GM06990 (cell line): ENCODE measurements around the gene CMTM1.
A peak's percentile ranks its signal among the peaks of the same experiment; 100 is the strongest.
"Not testable (repeated sequence)": the region's sequence is repeated elsewhere in the genome, so short reads cannot be mapped to it uniquely, and the experiment has no call there.

ENCODE experiments used
- DNase-seq: peaks from one replicate; pipeline ENCODE4 v3.0.0-alpha.2; 2011; ENCODE audit not compliant: insufficient read length; ENCODE audit errors: extremely low read depth
- H3K27me3 ChIP-seq: replicated peaks from 2 replicates; pipeline ENCODE4 v1.6.0; 2011; ENCODE audit warnings: low read length; ENCODE audit not compliant: control insufficient read depth, insufficient read depth
- H3K36me3 ChIP-seq: 2 replicates; pipeline ENCODE4 v1.5.1; 2011; ENCODE audit warnings: low read length; ENCODE audit not compliant: control insufficient read depth, insufficient read depth
- H3K4me3 ChIP-seq: replicated peaks from 2 replicates; pipeline ENCODE4 v1.5.1; 2011; ENCODE audit warnings: low read depth, mild to moderate bottlenecking, control low read depth, low read length
- TF ChIP-seq, protein P1 (sequence below): IDR thresholded peaks from 2 replicates; pipeline ENCODE4 v1.5.1; 2011; ENCODE audit warnings: low read length, control low read depth, mild to moderate bottlenecking, inconsistent platforms; ENCODE audit not compliant: insufficient read depth, poor library complexity, severe bottlenecking

The CMTM1 gene

DNA sequence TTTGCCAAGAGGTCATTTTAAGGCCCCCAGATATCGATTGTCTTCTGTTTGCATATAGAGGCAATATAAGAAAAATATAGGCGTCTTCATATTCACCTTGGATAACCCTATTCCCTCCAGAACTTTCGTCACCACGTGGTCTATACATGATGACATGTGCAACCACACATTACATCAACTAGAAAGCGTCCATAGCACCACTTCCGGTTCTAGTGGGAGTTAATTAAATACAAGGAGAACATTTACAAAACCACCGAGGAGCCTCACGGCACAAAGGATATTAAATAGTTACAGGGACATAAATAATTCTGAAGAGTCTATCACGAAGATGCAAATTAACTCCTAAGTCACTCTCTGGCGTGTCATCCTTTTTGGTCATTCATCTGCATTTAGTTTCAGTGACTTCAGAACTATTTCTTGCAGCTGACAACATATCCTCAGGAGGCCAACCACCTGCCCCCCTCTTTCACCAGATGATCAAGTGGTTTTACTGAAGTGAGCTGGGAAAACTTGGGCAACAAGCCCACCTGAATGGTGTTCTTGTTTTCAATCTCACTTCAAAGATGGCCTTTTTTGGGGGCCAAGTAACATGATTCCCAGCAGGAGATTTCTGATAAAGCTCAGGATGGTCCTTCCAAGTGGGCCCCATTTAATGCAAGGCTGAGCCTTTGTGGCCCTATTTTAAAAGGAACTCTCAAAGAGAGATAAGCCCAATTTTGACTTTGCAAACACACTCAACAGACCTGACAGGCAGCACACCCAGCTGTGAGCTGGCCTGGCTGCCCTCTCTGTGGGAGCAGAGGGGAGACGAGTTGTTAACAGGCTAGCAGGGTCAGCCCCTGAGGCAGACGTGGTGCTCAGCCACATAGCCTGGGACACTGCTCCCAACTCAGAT lies 53.5 kb downstream of the CMTM1 start:
- H3K27me3 ChIP-seq: no peaks in the 10 kb centered on the region; the same call in none of the 2 replicates
- peak; percentile 50 for DNase-seq
- H3K36me3 ChIP-seq: no peaks in the 10 kb centered on the region
- TF ChIP-seq, protein P1, sequence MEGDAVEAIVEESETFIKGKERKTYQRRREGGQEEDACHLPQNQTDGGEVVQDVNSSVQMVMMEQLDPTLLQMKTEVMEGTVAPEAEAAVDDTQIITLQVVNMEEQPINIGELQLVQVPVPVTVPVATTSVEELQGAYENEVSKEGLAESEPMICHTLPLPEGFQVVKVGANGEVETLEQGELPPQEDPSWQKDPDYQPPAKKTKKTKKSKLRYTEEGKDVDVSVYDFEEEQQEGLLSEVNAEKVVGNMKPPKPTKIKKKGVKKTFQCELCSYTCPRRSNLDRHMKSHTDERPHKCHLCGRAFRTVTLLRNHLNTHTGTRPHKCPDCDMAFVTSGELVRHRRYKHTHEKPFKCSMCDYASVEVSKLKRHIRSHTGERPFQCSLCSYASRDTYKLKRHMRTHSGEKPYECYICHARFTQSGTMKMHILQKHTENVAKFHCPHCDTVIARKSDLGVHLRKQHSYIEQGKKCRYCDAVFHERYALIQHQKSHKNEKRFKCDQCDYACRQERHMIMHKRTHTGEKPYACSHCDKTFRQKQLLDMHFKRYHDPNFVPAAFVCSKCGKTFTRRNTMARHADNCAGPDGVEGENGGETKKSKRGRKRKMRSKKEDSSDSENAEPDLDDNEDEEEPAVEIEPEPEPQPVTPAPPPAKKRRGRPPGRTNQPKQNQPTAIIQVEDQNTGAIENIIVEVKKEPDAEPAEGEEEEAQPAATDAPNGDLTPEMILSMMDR: no peak
- no peak overlapping the region for H3K4me3 ChIP-seq

DNA sequence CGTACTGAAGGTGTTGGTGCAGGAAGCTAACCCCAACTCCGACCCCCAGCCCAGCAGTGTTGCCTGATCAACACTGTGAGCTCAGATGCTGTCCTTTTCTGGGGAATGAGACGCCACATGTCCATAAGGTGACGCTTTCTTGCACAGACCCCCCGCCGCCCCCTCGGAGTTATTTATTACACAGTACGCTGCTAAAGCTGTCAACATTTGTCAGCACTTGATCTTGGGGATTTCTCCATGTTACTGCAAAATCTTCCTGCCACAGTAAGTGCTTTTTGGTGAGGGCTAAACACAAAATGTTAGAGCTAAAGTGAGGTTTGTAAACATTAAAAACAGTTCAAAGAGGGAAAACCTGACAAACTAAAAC lies 54.2 kb downstream of the CMTM1 start:
- H3K4me3 ChIP-seq: no peak overlapping the region
- TF ChIP-seq, protein P1: no peak
- DNase-seq: no peak
- H3K36me3 ChIP-seq: no peaks in the 10 kb centered on the region
- no peaks in the 10 kb centered on the region; the same call in none of the 2 replicates for H3K27me3 ChIP-seq

DNA sequence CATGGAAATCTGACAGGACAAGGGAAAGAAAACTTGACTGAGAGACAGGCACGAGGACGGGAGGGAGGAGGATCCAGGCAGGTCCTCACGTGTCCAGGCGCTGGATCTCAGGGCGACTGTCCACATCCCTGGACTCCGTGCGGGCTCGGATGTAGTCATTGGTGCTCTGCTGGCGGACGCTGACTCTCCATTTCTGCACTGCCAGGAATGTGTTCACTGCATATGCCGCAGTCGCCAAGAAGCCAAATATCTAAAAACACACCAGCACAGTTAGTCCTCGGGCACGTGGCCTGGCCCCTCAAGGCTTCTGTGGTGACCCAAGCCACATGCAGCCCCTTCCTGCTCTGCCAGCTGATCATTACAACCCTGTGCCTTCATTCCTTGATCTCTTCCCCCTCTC lies 55.7 kb downstream of the CMTM1 start:
- H3K27me3 ChIP-seq: no peaks in the 10 kb centered on the region; the same call in none of the 2 replicates
- no peak overlapping the region for H3K4me3 ChIP-seq
- no peak for DNase-seq
- no peaks in the 10 kb centered on the region for H3K36me3 ChIP-seq
- TF ChIP-seq, protein P1: no peak

DNA sequence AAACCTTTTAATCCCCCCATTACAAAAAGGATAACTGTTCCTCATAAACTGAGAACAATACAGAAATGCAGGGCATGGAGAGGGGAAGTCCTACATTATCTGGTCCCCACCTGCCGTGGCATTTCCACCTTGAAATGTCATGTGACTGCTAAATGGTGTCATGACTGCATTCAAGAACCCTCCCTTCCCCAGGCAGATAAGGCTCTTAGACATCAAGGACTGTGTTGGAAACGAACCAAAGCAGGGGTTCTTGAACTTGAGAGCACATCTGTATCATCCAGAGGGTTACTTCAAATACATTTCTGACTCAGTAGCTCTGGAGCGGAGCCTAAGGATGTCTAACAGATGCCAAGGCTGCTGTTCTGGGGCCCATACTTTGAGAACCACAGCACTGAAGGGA lies 56.6 kb downstream of the CMTM1 start:
- TF ChIP-seq, protein P1: no peak
- H3K36me3 ChIP-seq: no peaks in the 10 kb centered on the region
- H3K4me3 ChIP-seq: no peak overlapping the region
- no peak for DNase-seq
- no peaks in the 10 kb centered on the region; the same call in none of the 2 replicates for H3K27me3 ChIP-seq

DNA sequence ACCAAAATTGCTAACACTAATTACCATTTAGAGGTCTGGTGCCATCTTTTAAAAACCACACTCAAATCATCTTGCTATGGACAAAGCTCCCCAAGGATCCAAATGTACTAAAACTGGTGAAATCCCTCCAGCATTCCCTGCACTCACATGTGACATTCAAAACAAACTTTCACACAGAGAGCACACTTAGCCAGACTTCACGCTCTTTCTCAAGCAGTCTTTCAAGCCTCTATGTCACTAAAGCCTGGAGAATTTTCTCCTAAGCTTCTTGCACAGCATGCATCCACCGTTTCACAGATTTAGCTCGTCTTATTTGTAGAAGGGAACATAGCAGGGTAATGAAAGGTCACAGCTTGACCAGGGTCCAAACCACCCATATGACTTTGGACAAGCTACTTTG lies 57.5 kb downstream of the CMTM1 start:
- no peak for DNase-seq
- Histone ChIP-seq H3K36me3 (no peaks in the 10 kb centered on the region), H3K27me3 (no peaks in the 10 kb centered on the region; the same call in none of the 2 replicates), H3K4me3 (no peak overlapping the region)
- TF ChIP-seq, protein P1: no peak

DNA sequence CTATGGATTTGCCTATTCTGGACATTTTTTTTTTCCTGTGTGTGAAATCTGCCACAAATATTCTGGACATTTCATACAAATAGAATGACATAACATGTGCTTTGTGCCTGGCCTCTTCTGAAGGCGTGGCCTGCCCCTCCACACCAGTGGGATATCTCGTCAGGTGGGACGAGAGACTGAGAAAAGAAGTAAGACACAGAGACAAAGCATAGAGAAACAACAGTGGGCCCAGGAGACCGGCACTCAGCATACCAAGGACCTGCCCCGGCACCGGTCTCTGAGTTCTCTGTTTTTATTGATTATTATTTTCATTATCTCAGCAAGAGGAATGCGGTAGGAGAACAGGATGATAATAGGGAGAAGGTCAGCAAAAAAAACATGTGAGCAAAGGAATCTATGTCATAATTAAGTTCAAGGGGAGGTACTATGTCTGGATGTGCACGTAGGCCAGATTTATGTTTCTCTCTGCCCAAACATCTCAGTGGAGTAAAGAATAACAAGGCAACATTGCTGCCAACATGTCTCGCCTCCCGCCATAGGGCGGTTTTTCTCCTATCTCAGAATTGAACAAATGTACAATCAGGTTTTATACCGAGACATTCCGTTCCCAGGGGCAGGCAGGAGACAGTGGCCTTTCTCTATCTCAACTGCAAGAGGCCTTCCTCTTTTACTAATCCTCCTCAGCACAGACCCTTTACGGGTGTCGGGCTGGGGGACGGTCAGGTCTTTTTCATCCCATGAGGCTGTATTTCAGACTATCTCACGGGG lies 61.6 kb downstream of the CMTM1 start:
- not testable (repeated sequence) for H3K36me3 ChIP-seq, DNase-seq, H3K27me3 ChIP-seq, H3K4me3 ChIP-seq
